HEK293T (cell line): Measurements from ENCODE around the gene UGGT2.

ENCODE experiments used
- ARNT ChIP-seq: fragments of 450-650 bp; IDR thresholded peaks from 2 replicates; pipeline ENCODE4 v1.6.1; 2017; ENCODE audit warnings: mild to moderate bottlenecking
- BHLHE40 ChIP-seq: fragments of 450-650 bp; IDR thresholded peaks from 2 replicates; pipeline ENCODE4 v1.6.1; 2016; ENCODE audit warnings: mild to moderate bottlenecking, moderate library complexity, borderline replicate concordance
- ELF4 ChIP-seq: fragments of 450-650 bp; IDR thresholded peaks from 2 replicates; pipeline ENCODE4 v1.6.1; 2017; ENCODE audit warnings: antibody characterized with exemption
- FOXK2 ChIP-seq: fragments of 450-650 bp; IDR thresholded peaks from 2 replicates; pipeline ENCODE4 v1.6.1; 2016; ENCODE audit warnings: mild to moderate bottlenecking
- FOXM1 ChIP-seq: fragments of 450-650 bp; IDR thresholded peaks from 2 replicates; pipeline ENCODE4 v1.6.1; 2017; ENCODE audit warnings: mild to moderate bottlenecking, borderline replicate concordance
- NFRKB ChIP-seq: fragments of 450-650 bp; IDR thresholded peaks from 2 replicates; pipeline ENCODE4 v1.6.1; 2016; ENCODE audit warnings: mild to moderate bottlenecking, moderate library complexity
- SP1 ChIP-seq: fragments of 450-650 bp; IDR thresholded peaks from 2 replicates; pipeline ENCODE4 v1.6.1; 2017
- SUZ12 ChIP-seq: fragments of 450-650 bp; IDR thresholded peaks from 2 replicates; pipeline ENCODE4 v1.6.1; 2016; ENCODE audit warnings: mild to moderate bottlenecking
- TARDBP ChIP-seq: fragments of 450-650 bp; IDR thresholded peaks from 2 replicates; pipeline ENCODE4 v1.6.1; 2016
- ZNF384 ChIP-seq: fragments of 450-650 bp; IDR thresholded peaks from 2 replicates; pipeline ENCODE4 v1.6.1; 2016

- no peak for TF ChIP-seq ZNF384
- no peak for TF ChIP-seq ELF4
- no peak for TF ChIP-seq FOXM1
- no peak for TF ChIP-seq SUZ12
- no peak for TF ChIP-seq BHLHE40
- no peak for TF ChIP-seq ARNT
- TF ChIP-seq TARDBP: no peak
- TF ChIP-seq SP1: no peak
- TF ChIP-seq FOXK2: no peak
- TF ChIP-seq NFRKB: no peak
These were observed 154.9 kb downstream of the UGGT2 start for GRCh38 chr13:95898256-95898655.
